H1 (cell line): Measurements from ENCODE around the gene KDM6A. TPM values are rescaled to one million over a fixed set of nuclear protein-coding genes. Genes with fewer than 3 reads are reported as not detected.
A peak's percentile ranks its signal among the peaks of the same experiment; 100 is the strongest.

Experiments used
- CTCF ChIA-PET: fragments of 300-600 bp; sonication (Branson Sonifier 250); formaldehyde crosslinking; loops from one replicate; lab custom pipeline; 2021; ENCODE audit not compliant: partially characterized antibody; lab: Charles Lee
- POLR2A ChIA-PET: fragments of 300-600 bp; sonication (Branson Sonifier 250); formaldehyde crosslinking; loops from one replicate; lab custom pipeline; 2021; ENCODE audit warnings: inconsistent platforms; ENCODE audit not compliant: partially characterized antibody; lab: Charles Lee
- DNase-seq, 2 experiments: peaks; one replicate each; pipeline versions ENCODE4 v3.0.0 to v3.0.0-alpha.2; 2010 to 2022; ENCODE audit warnings: low spot score in 2 of 2, low read depth in 1 of 2, mixed read lengths in 1 of 2
- FAIRE-seq: peaks from 2 replicates; lab custom pipeline; 2011; peaks lifted over from hg19 to GRCh38; lab: Jason Lieb, UNC
- H2AFZ ChIP-seq: 2 replicates; pipeline ENCODE4 v1.8.1; 2012; ENCODE audit warnings: low read length, inconsistent platforms
- H2AK5ac ChIP-seq: 2 replicates; pipeline ENCODE4 v1.6.1; 2013; ENCODE audit warnings: low read depth, low read length
- H2BK120ac ChIP-seq: replicated peaks from 2 replicates; pipeline ENCODE3; 2013; ENCODE audit warnings: low read depth, low read length, inconsistent platforms
- H2BK12ac ChIP-seq: 2 replicates; pipeline ENCODE4 v1.6.1; 2013; ENCODE audit warnings: low read depth, low read length
- H2BK15ac ChIP-seq: 2 replicates; pipeline ENCODE4 v1.6.1; 2013; ENCODE audit warnings: low read length
- H2BK20ac ChIP-seq: 2 replicates; pipeline ENCODE4 v1.6.1; 2013; ENCODE audit warnings: low read length
- H2BK5ac ChIP-seq: 2 replicates; pipeline ENCODE4 v1.6.1; 2013; ENCODE audit warnings: low read depth, low read length
- H3K14ac ChIP-seq: 2 replicates; pipeline ENCODE4 v1.6.1; 2013; ENCODE audit warnings: inconsistent platforms; ENCODE audit not compliant: insufficient read length
- H3K18ac ChIP-seq: 2 replicates; pipeline ENCODE4 v1.6.1; 2013; ENCODE audit warnings: low read length; ENCODE audit errors: extremely low read depth
- H3K23ac ChIP-seq: 2 replicates; pipeline ENCODE4 v1.6.1; 2013; ENCODE audit warnings: inconsistent platforms; ENCODE audit not compliant: insufficient read length
- H3K23me2 ChIP-seq: 2 replicates; pipeline ENCODE4 v1.6.1; 2013; ENCODE audit warnings: low read depth, low read length
- H3K27ac ChIP-seq: 2 replicates; pipeline ENCODE4 v1.6.1; 2011; ENCODE audit warnings: low read depth, low read length, inconsistent platforms
- H3K27me3 ChIP-seq, 4 experiments: replicated peaks in 1 of 4; 1 replicate in 1 of 4; 2 replicates in 3 of 4; pipeline versions ENCODE4 v1.6.1 to v1.8.1; 2011 to 2013; ENCODE audit warnings: low read length in 3 of 4, mild to moderate bottlenecking in 3 of 4, inconsistent platforms in 2 of 4, mixed read lengths in 2 of 4, moderate library complexity in 1 of 4; ENCODE audit not compliant: control insufficient read depth in 3 of 4, insufficient read depth in 3 of 4; ENCODE audit errors: extremely low read depth in 1 of 4
- H3K36me3 ChIP-seq, 4 experiments: 2 replicates each; pipeline versions ENCODE4 v1.6.1 to v1.8.1; 2011 to 2013; ENCODE audit warnings: mild to moderate bottlenecking in 4 of 4, low read length in 3 of 4, moderate library complexity in 2 of 4, control low read depth in 1 of 4, inconsistent platforms in 1 of 4; ENCODE audit not compliant: insufficient read depth in 4 of 4, control insufficient read depth in 2 of 4
- H3K4ac ChIP-seq: replicated peaks from 2 replicates; pipeline ENCODE3; 2013; ENCODE audit warnings: low read length, low read depth, mixed read lengths, inconsistent platforms; ENCODE audit not compliant: insufficient read length
- H3K4me1 ChIP-seq, 4 experiments: replicated peaks in 1 of 4; 1 replicate in 1 of 4; 2 replicates in 3 of 4; pipeline versions ENCODE4 v1.6.1 to v1.8.1; 2011 to 2013; ENCODE audit warnings: low read length in 3 of 4, inconsistent platforms in 2 of 4, mixed read lengths in 1 of 4; ENCODE audit not compliant: insufficient read depth in 4 of 4, control insufficient read depth in 3 of 4
- H3K4me2 ChIP-seq, 2 experiments: 2 replicates each; pipeline versions ENCODE4 v1.6.1 to v1.8.1; 2011 to 2013; ENCODE audit warnings: low read depth in 2 of 2, low read length in 2 of 2, control low read depth in 1 of 2, inconsistent platforms in 1 of 2, mild to moderate bottlenecking in 1 of 2; ENCODE audit not compliant: insufficient read depth in 1 of 2
- H3K4me3 ChIP-seq, 4 experiments: fragments of 200-600, 300-600 bp in 1 of 4; sonication (generic), shearing (Covaris generic), sonication (Bioruptor Twin) in 1 of 4; 2 replicates each; pipeline versions ENCODE4 v1.5.1 to v1.8.1; 2011 to 2016; ENCODE audit warnings: low read length in 4 of 4, low read depth in 3 of 4, control low read depth in 2 of 4, inconsistent platforms in 2 of 4, mild to moderate bottlenecking in 2 of 4, mixed read lengths in 1 of 4, moderate library complexity in 1 of 4; ENCODE audit not compliant: insufficient read depth in 2 of 4; ENCODE audit errors: extremely low read depth in 1 of 4
- H3K56ac ChIP-seq: replicated peaks from 2 replicates; pipeline ENCODE3; 2013; ENCODE audit warnings: low read depth, mild to moderate bottlenecking, mixed read lengths, low read length, inconsistent platforms; ENCODE audit not compliant: insufficient read length
- H3K79me1 ChIP-seq: 2 replicates; pipeline ENCODE4 v1.6.1; 2013; ENCODE audit warnings: low read depth, low read length, control low read depth
- H3K79me2 ChIP-seq, 2 experiments: 2 replicates each; pipeline versions ENCODE4 v1.6.1 to v1.8.1; 2012 to 2013; ENCODE audit warnings: low read length in 2 of 2, mild to moderate bottlenecking in 2 of 2, inconsistent platforms in 1 of 2; ENCODE audit not compliant: insufficient read depth in 2 of 2, control insufficient read depth in 1 of 2
- H3K9ac ChIP-seq, 4 experiments: replicated peaks in 1 of 4; 1 replicate in 1 of 4; 2 replicates in 3 of 4; pipeline versions ENCODE4 v1.6.1 to v1.8.1; 2011 to 2013; ENCODE audit warnings: low read depth in 3 of 4, low read length in 3 of 4, control low read depth in 2 of 4, mild to moderate bottlenecking in 2 of 4, moderate library complexity in 2 of 4, inconsistent platforms in 1 of 4; ENCODE audit errors: extremely low read depth in 1 of 4
- H3K9me3 ChIP-seq, 2 experiments: 2 replicates each; pipeline versions ENCODE4 v1.6.1 to v1.8.1; 2012 to 2013; ENCODE audit warnings: mild to moderate bottlenecking in 2 of 2, moderate library complexity in 2 of 2, control low read depth in 1 of 2, inconsistent platforms in 1 of 2, low read depth in 1 of 2, low read length in 1 of 2, mixed read lengths in 1 of 2; ENCODE audit not compliant: insufficient read depth in 2 of 2
- H4K20me1 ChIP-seq, 2 experiments: replicated peaks in 1 of 2; 2 replicates each; pipeline versions ENCODE3 to v1.8.1; 2011 to 2013; ENCODE audit warnings: inconsistent platforms in 2 of 2, low read length in 2 of 2, mild to moderate bottlenecking in 1 of 2; ENCODE audit not compliant: insufficient read depth in 2 of 2, control insufficient read depth in 1 of 2
- H4K5ac ChIP-seq: 2 replicates; pipeline ENCODE4 v1.6.1; 2013; ENCODE audit warnings: low read length, low read depth, mixed read lengths, inconsistent platforms; ENCODE audit not compliant: insufficient read length
- H4K8ac ChIP-seq: 2 replicates; pipeline ENCODE4 v1.8.0; 2013; ENCODE audit warnings: mild to moderate bottlenecking, moderate library complexity, low read length, inconsistent platforms; ENCODE audit not compliant: insufficient read depth; ENCODE audit errors: extremely low read depth
- H4K91ac ChIP-seq: replicated peaks from 2 replicates; pipeline ENCODE3; 2013; ENCODE audit warnings: low read length, mixed read lengths, inconsistent platforms; ENCODE audit not compliant: insufficient read length
- BACH1 ChIP-seq: IDR thresholded peaks from 2 replicates; pipeline ENCODE4 v1.6.1; 2012; ENCODE audit warnings: low read length, improper control_type of control experiment
- JUND ChIP-seq: IDR thresholded peaks from 2 replicates; pipeline ENCODE4 v1.6.1; 2011; ENCODE audit warnings: mild to moderate bottlenecking, improper control_type of control experiment, low read length
- KDM5A ChIP-seq: fragments of 200-600 bp; IDR thresholded peaks from 2 replicates; pipeline ENCODE4 v1.7.1; 2012; ENCODE audit warnings: mild to moderate bottlenecking, low read length, inconsistent platforms, mixed read lengths
- POLR2A ChIP-seq, 2 experiments: IDR thresholded peaks; 1 replicate in 1 of 2; 2 replicates in 1 of 2; pipeline ENCODE4 v1.6.1; 2011; ENCODE audit warnings: low read depth in 2 of 2, low read length in 2 of 2, mild to moderate bottlenecking in 2 of 2; ENCODE audit errors: control extremely low read depth in 1 of 2
- SIRT6 ChIP-seq: IDR thresholded peaks from one replicate; pipeline ENCODE4 v1.7.1; 2012; ENCODE audit warnings: low read length, inconsistent platforms
- SRF ChIP-seq: IDR thresholded peaks from 2 replicates; pipeline ENCODE4 v1.6.1; 2011; ENCODE audit warnings: mild to moderate bottlenecking, low read depth, low read length, moderate library complexity
- TAF7 ChIP-seq: optimal IDR thresholded peaks from 2 replicates; pipeline ENCODE3; 2011; ENCODE audit warnings: low read depth, mild to moderate bottlenecking, inconsistent platforms, low read length, moderate library complexity, borderline replicate concordance
- TBP ChIP-seq: IDR thresholded peaks from 2 replicates; pipeline ENCODE4 v1.6.1; 2011; ENCODE audit warnings: low read depth, low read length, improper control_type of control experiment
- ZNF274 ChIP-seq: IDR thresholded peaks from 2 replicates; pipeline ENCODE4 v1.7.0; 2012; ENCODE audit warnings: low read length, borderline replicate concordance; ENCODE audit errors: extremely low read depth
- WGBS, 2 experiments: shearing (Covaris generic) in 1 of 2; methylation state at CpG; one replicate each; pipeline versions ENCODE4 v1.1.6 to v1.1.7; 2013 to 2015; ENCODE audit warnings: low lambda C conversion rate in 2 of 2, mixed read lengths in 2 of 2, inconsistent platforms in 1 of 2, low coverage in 1 of 2, missing lambda C conversion rate in 1 of 2; ENCODE audit not compliant: insufficient replicate concordance in 2 of 2, insufficient coverage in 1 of 2, insufficient read length in 1 of 2; ENCODE audit errors: extremely low coverage in 1 of 2, missing lambda C conversion rate in 1 of 2; 5-methylcytosine and 5-hydroxymethylcytosine counted together
- polyA plus RNA-seq, 7 experiments: library from polyadenylated mRNA; depleted of rRNA in 3 of 7; stranded (reverse) in 5 of 7; unstranded in 2 of 7; fragments of >200 nt in 5 of 7; fragments of 200-250 nt in 2 of 7; gene quantifications; 1 replicate in 5 of 7; 2 replicates in 1 of 7; 4 replicates in 1 of 7; pipeline versions ENCODE4 v1.2.1 to v1.2.3, GENCODE V29; 2011 to 2013; ENCODE audit warnings: missing spikeins in 2 of 7, mixed read lengths in 2 of 7
- total RNA-seq: library from RNA; stranded (reverse); fragmentation: NEBNext Ultra II Directional; extraction: Animal tissue kit (Norgen Biotek cat#: 25700); gene quantifications from 2 replicates; pipeline ENCODE4 v1.2.1, GENCODE V29; 2021

Gene KDM6A
- total and polyA plus RNA-seq, 2 of the 8 experiments (the other 6 are each of a cell fraction or from before 2014, with no cell fraction given), result 43.5 to 58.4 TPM

- DNase-seq (no peak), FAIRE-seq (no peak)
- no peaks in the 10 kb centered on the region for H3K36me3 ChIP-seq
- H3K4me1 ChIP-seq, result peaks cover 0 to 3% (median 2%) of the 10 kb centered on the region in 4 experiments; a peak in 1 of 7 replicates
- 0 out of 4 replicates have a peak overlapping the region, but pooled peaks of 1 of the 2 experiments have one; percentile 44 for H3K4me2 ChIP-seq
- no peak overlapping the region for H3K4ac ChIP-seq
- no peaks in the 10 kb centered on the region; a peak in 1 of 4 replicates for H3K9me3 ChIP-seq
- no peak for TF ChIP-seq SRF
- TF ChIP-seq BACH1, result no peak
- TF ChIP-seq KDM5A, result no peak
- no peak for TF ChIP-seq TBP
- TF ChIP-seq SIRT6, result no peak
- TF ChIP-seq ZNF274, result no peak
- TF ChIP-seq JUND, result no peak
- TF ChIP-seq POLR2A (IDR thresholded peaks at IDR 0.05; ENCODE audit: control extremely low read depth in 1 of 2, low read depth in 2 of 2, low read length in 2 of 2), result no peak
- TF ChIP-seq TAF7, result no peak
- no peak overlapping the region for H4K5ac ChIP-seq
- H3K18ac ChIP-seq, result no peak overlapping the region
- H3K27ac ChIP-seq, result no peak overlapping the region; the same call in 1 of the 2 replicates
- no peak overlapping the region for H2BK5ac ChIP-seq
- H3K27me3 ChIP-seq, result no peaks in the 10 kb centered on the region
- no peak overlapping the region for H2AFZ ChIP-seq
- H3K4me3 ChIP-seq, result no peak overlapping the region
- H3K56ac ChIP-seq, result no peak overlapping the region
- no peaks in the 10 kb centered on the region for H3K79me1 ChIP-seq
- H2BK12ac ChIP-seq, result no peak overlapping the region
- peaks cover 0 to 2% of the 10 kb centered on the region in 2 experiments for H4K20me1 ChIP-seq
- H3K23me2 ChIP-seq, result no peaks in the 10 kb centered on the region
- no peak overlapping the region for H2BK20ac ChIP-seq
- no peak overlapping the region for H3K14ac ChIP-seq
- no peak overlapping the region for H4K91ac ChIP-seq
- ChIA-PET POLR2A (interaction anchor here (2.8 kb wide), 1 partner anchor 75 kb away, joined by 11 read pairs; no protein-coding TSS in a partner anchor), CTCF (interaction anchor here (0.7 kb wide), 1 partner anchor 696 kb away, joined by 3 read pairs; no protein-coding TSS in a partner anchor)
- no peak overlapping the region for H2BK15ac ChIP-seq
- peaks cover 14 to 94% of the 10 kb centered on the region in 2 experiments for H3K79me2 ChIP-seq
- H3K23ac ChIP-seq, result no peak overlapping the region
- no peak overlapping the region for H4K8ac ChIP-seq
- H3K9ac ChIP-seq, result no peak overlapping the region
- H2AK5ac ChIP-seq, result no peak overlapping the region
- 68% methylated on average over 8 of the region's 8 CpGs; no CpG with 5 or more reads in 1 of the 2 experiments for WGBS, 2 experiments
- H2BK120ac ChIP-seq, result no peak overlapping the region
Measured at GRCh38 chrX:44949125-44949524, 76.1 kb downstream of the KDM6A start.
